PC-9 (cell line): Measurements from ENCODE around the gene ADSS1. TPM values are rescaled to one million over a fixed set of nuclear protein-coding genes. Genes with fewer than 3 reads are reported as not detected.
A peak's percentile ranks its signal among the peaks of the same experiment; 100 is the strongest.

Experiments
- BruUV-seq: library from RNA; stranded (reverse); fragments of 400-500 nt; replicated peaks from 2 replicates; lab custom pipeline; 2021; lab: Mats Ljungman, UMichigan
- CTCF ChIA-PET: fragments of 300-600 bp; sonication (Branson Sonifier 250); formaldehyde crosslinking; loops from one replicate; lab custom pipeline; 2022; ENCODE audit warnings: antibody characterized with exemption; lab: Charles Lee
- POLR2A ChIA-PET: fragments of 300-600 bp; sonication (Branson Sonifier 250); formaldehyde crosslinking; loops from one replicate; lab custom pipeline; 2022; ENCODE audit warnings: antibody characterized with exemption; ENCODE audit not compliant: unreplicated experiment; lab: Charles Lee
- DNase-seq, 2 experiments: peaks; one replicate each; pipeline versions ENCODE4 v3.0.0 to v3.0.0-alpha.2; 2015 to 2022; ENCODE audit warnings: mixed read lengths in 1 of 2
- H2AFZ ChIP-seq: fragments of 200-600 bp; sonication (generic); 2 replicates; pipeline ENCODE4 v1.8.1; 2017; ENCODE audit warnings: antibody characterized with exemption
- H3F3A ChIP-seq: fragments of 200-600 bp; sonication (generic); 2 replicates; pipeline ENCODE4 v1.8.1; 2017; ENCODE audit warnings: antibody characterized with exemption, mild to moderate bottlenecking, low read depth; ENCODE audit not compliant: insufficient read depth
- H3K27ac ChIP-seq: fragments of 200-600 bp; sonication (generic); 2 replicates; pipeline ENCODE4 v1.6.1; 2016; ENCODE audit warnings: mixed run types
- H3K27me3 ChIP-seq: fragments of 200-600 bp; sonication (generic); 2 replicates; pipeline ENCODE4 v1.6.1; 2016; ENCODE audit warnings: low read depth, mixed run types; ENCODE audit not compliant: insufficient read depth
- H3K36me3 ChIP-seq: fragments of 200-600 bp; sonication (generic); 2 replicates; pipeline ENCODE4 v1.6.1; 2016; ENCODE audit warnings: low read depth, mixed run types
- H3K4me1 ChIP-seq: fragments of 200-600 bp; sonication (generic); replicated peaks from 2 replicates; pipeline ENCODE4 v1.6.1; 2016; ENCODE audit warnings: mixed run types; ENCODE audit not compliant: insufficient read depth
- H3K4me2 ChIP-seq: fragments of 200-600 bp; sonication (generic); 2 replicates; pipeline ENCODE4 v1.6.1; 2017; ENCODE audit warnings: mixed run types
- H3K4me3 ChIP-seq: fragments of 200-600 bp; sonication (generic); 2 replicates; pipeline ENCODE4 v1.6.1; 2016; ENCODE audit warnings: mixed run types
- H3K79me2 ChIP-seq: fragments of 200-600 bp; sonication (generic); 2 replicates; pipeline ENCODE4 v1.6.1; 2017; ENCODE audit warnings: low read depth, mixed run types
- H3K9me2 ChIP-seq: fragments of 200-600 bp; sonication (generic); 2 replicates; pipeline ENCODE4 v1.8.1; 2017; ENCODE audit warnings: mild to moderate bottlenecking; ENCODE audit not compliant: insufficient read depth
- H3K9me3 ChIP-seq: fragments of 200-600 bp; sonication (generic); 2 replicates; pipeline ENCODE4 v1.8.1; 2016; ENCODE audit warnings: low read depth; ENCODE audit not compliant: insufficient read depth
- H4K20me1 ChIP-seq: fragments of 200-600 bp; sonication (generic); 2 replicates; pipeline ENCODE4 v1.8.1; 2017; ENCODE audit not compliant: insufficient read depth
- EZH2 ChIP-seq: fragments of 200-600 bp; sonication (generic); IDR thresholded peaks from 2 replicates; pipeline ENCODE4 v1.8.0; 2017; ENCODE audit warnings: antibody characterized with exemption, low read depth
- intact Hi-C: fragments of 100-400 bp; cut with micrococcal nuclease; formaldehyde crosslinking; loops from one replicate; pipeline ENCODE4 v1.10.0; 2022; ENCODE audit not compliant: unreplicated experiment
- total RNA-seq: library from RNA; stranded (reverse); gene quantifications from 2 replicates; pipeline ENCODE4 v1.2.3, GENCODE V29; 2021
- TF ChIP-seq, protein P1 (sequence below): fragments of 200-600 bp; sonication (generic); conservative IDR thresholded peaks from 2 replicates; pipeline ENCODE4 v1.6.1; 2017; ENCODE audit warnings: mixed run types, antibody characterized with exemption, mild to moderate bottlenecking, moderate library complexity

Gene ADSS1
- total RNA-seq, 1 experiment from 2014 or later: 5.8 TPM

DNA sequence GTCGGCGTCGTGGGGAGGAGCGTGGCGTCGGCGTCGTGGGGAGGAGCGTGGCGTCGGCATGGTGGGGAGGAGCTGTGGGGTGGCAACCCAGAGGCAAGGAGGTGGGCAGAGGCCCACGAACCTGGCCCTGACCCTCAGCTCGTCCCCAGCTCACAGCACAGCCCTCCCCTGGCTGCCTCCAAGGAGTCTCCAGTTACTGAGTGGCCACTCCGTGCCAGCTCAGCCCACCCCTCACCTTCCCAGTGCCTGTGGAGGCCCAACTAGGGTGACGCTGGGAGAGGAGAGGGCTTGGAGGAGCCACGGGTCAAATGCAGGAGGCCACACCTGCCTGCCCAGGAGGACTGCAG is 5.8 kb downstream of the ADSS1 start:
- TF ChIP-seq, protein P1, sequence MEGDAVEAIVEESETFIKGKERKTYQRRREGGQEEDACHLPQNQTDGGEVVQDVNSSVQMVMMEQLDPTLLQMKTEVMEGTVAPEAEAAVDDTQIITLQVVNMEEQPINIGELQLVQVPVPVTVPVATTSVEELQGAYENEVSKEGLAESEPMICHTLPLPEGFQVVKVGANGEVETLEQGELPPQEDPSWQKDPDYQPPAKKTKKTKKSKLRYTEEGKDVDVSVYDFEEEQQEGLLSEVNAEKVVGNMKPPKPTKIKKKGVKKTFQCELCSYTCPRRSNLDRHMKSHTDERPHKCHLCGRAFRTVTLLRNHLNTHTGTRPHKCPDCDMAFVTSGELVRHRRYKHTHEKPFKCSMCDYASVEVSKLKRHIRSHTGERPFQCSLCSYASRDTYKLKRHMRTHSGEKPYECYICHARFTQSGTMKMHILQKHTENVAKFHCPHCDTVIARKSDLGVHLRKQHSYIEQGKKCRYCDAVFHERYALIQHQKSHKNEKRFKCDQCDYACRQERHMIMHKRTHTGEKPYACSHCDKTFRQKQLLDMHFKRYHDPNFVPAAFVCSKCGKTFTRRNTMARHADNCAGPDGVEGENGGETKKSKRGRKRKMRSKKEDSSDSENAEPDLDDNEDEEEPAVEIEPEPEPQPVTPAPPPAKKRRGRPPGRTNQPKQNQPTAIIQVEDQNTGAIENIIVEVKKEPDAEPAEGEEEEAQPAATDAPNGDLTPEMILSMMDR: no peak
- TF ChIP-seq EZH2: no peak
- H3K4me1 ChIP-seq: peaks cover 3% of the 10 kb centered on the region; the same call in 1 of the 2 replicates
- no peaks in the 10 kb centered on the region for H3K36me3 ChIP-seq
- no peak overlapping the region for H3K27ac ChIP-seq
- no peak for DNase-seq
- no peaks in the 10 kb centered on the region for H3K79me2 ChIP-seq
- H3K9me3 ChIP-seq: no peaks in the 10 kb centered on the region
- intact Hi-C loops: no loop called here
- no peak overlapping the region for H3K4me3 ChIP-seq
- ChIA-PET CTCF (interaction anchor here (0.7 kb wide), 1 partner anchor 801 kb away, joined by 10 read pairs; no protein-coding TSS in a partner anchor), POLR2A (no interaction called here)
- no peaks in the 10 kb centered on the region for H3K27me3 ChIP-seq
- H3K9me2 ChIP-seq: no peaks in the 10 kb centered on the region
- H3K4me2 ChIP-seq: no peak overlapping the region
- 0 out of 2 replicates have a peak, but pooled peaks cover 2% of the 10 kb centered on the region for H4K20me1 ChIP-seq
- no peaks in the 10 kb centered on the region for H3F3A ChIP-seq
- H2AFZ ChIP-seq: no peak overlapping the region
- no TSS peak for BruUV-seq

GRCh38 chr14:104730487-104730886 is 6.5 kb downstream of the ADSS1 start:
- ChIA-PET CTCF (no interaction called here), POLR2A (no interaction called here)
- no peak for DNase-seq
- H3K9me2 ChIP-seq: no peaks in the 10 kb centered on the region
- no peak overlapping the region for H2AFZ ChIP-seq
- TF ChIP-seq, protein P1: no peak
- no peak for TF ChIP-seq EZH2
- no TSS peak for BruUV-seq
- H3K27ac ChIP-seq: no peak overlapping the region
- no peaks in the 10 kb centered on the region for H3K79me2 ChIP-seq
- H3K4me3 ChIP-seq: no peak overlapping the region
- no peaks in the 10 kb centered on the region for H3K9me3 ChIP-seq
- 0 out of 2 replicates have a peak, but pooled peaks cover 2% of the 10 kb centered on the region for H4K20me1 ChIP-seq
- no peak overlapping the region for H3K4me2 ChIP-seq
- H3K27me3 ChIP-seq: no peaks in the 10 kb centered on the region
- H3K4me1 ChIP-seq: no peaks in the 10 kb centered on the region
- no peaks in the 10 kb centered on the region for H3F3A ChIP-seq
- no peaks in the 10 kb centered on the region for H3K36me3 ChIP-seq
- intact Hi-C loops: no loop called here

DNA sequence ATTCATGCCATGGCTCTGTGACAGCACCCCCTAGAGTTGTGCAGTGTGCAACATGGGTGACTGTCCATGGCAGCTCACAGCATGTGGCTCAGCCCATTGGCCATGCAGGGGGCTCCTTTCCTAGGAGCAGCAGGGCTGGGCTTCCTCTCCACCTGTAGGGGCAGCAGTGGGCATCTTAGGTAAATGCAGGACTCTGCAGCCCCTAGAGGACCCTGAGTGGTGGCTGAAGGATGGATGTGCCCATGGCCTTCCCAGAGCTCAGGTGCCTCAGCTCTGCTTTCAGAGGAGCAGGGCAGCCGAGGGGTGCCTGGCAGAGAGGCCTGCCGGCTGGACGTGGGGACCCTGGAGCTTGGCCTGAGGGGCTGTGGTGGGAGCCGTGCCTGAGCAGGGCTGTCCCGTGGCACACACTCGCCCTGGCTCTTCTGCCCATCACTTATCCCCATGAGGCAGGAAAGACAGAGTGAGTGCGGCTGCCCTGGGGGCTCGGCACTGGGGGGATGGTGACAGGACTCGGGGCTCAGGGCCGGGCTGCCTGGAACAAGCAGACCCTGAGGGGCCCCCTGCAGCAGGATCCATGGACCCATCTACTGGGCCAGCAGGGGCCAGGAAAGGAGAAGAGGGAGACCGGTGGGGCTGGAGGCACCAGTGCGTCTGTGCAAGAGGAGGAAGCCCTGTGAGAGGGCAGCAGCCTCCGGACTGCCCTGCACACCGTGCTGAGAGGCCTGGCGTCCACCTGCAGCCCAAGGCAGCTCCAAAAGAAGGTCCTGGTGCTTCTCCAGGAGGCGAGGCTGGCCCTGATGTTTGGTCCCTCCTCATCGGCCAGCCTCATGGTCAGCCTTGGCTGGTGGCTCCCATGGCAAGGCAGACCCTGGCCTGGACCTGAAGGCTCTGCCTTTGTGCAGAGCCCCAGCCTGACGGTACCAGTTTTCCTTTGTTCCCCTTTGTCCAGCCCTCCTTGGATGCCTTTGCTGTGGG is 7.6 kb downstream of the ADSS1 start:
- Histone ChIP-seq H2AFZ (no peak overlapping the region), H4K20me1 (no peaks in the 10 kb centered on the region), H3F3A (no peaks in the 10 kb centered on the region), H3K27me3 (no peaks in the 10 kb centered on the region), H3K9me2 (no peaks in the 10 kb centered on the region), H3K4me1 (no peaks in the 10 kb centered on the region), H3K4me2 (no peak overlapping the region), H3K36me3 (no peaks in the 10 kb centered on the region), H3K9me3 (no peaks in the 10 kb centered on the region), H3K79me2 (no peaks in the 10 kb centered on the region), H3K27ac (no peak overlapping the region), H3K4me3 (no peak overlapping the region)
- no peak for DNase-seq
- POLR2A ChIA-PET: no interaction called here
- CTCF ChIA-PET: interaction anchor here (0.5 to 0.6 kb wide), 2 partner anchors 36 to 1117 kb away, joined by 3 to 9 read pairs; no protein-coding TSS in a partner anchor
- intact Hi-C loops: no loop called here
- TF ChIP-seq, protein P1: peak; percentile 62; the same call in 1 of the 2 replicates
- TF ChIP-seq EZH2: no peak
- BruUV-seq: no TSS peak
